GM18499 (cell line): Measurements from ENCODE around the gene NXN.
"Not testable (repeated sequence)": the region's sequence is repeated elsewhere in the genome, so short reads cannot be mapped to it uniquely, and the experiment has no call there.

Experiments
- ATAC-seq: cut with Tn5 transposase; IDR thresholded peaks from one replicate; pipeline ENCODE4 v1.9.1; 2021; ENCODE audit warnings: moderate number of reproducible peaks; ENCODE audit not compliant: insufficient read depth, unreplicated experiment

Gene NXN

GRCh38 chr17:869567-870525, 109.7 kb downstream of the NXN start:
- ATAC-seq: no peak

GRCh38 chr17:869086-869485, 110.5 kb downstream of the NXN start:
- no peak for ATAC-seq

GRCh38 chr17:867896-868489, 111.6 kb downstream of the NXN start:
- ATAC-seq: no peak

GRCh38 chr17:867238-867637, 112.3 kb downstream of the NXN start:
- not testable (repeated sequence) for ATAC-seq

- no peak for ATAC-seq
Measured at GRCh38 chr17:866568-867103, 112.9 kb downstream of the NXN start.

- ATAC-seq: no peak
Measured at GRCh38 chr17:864315-864714, 115.3 kb downstream of the NXN start.

- no peak for ATAC-seq
Measured at GRCh38 chr17:863880-864279, 115.7 kb downstream of the NXN start.

GRCh38 chr17:862582-862981, 117.0 kb downstream of the NXN start:
- no peak for ATAC-seq

- no peak for ATAC-seq
Measured at GRCh38 chr17:861364-861763, 118.2 kb downstream of the NXN start.

- ATAC-seq: no peak
Measured at GRCh38 chr17:860805-861204, 118.8 kb downstream of the NXN start.

- ATAC-seq: no peak
Measured at GRCh38 chr17:859824-860195, 119.8 kb downstream of the NXN start.

- ATAC-seq: no peak
Measured at GRCh38 chr17:859061-859823, 120.3 kb downstream of the NXN start.

- no peak for ATAC-seq
Measured at GRCh38 chr17:856149-856548, 123.4 kb downstream of the NXN start.

- ATAC-seq: no peak
Measured at GRCh38 chr17:855569-855968, 124.0 kb downstream of the NXN start.

- ATAC-seq: not testable (repeated sequence)
Measured at GRCh38 chr17:852850-853249, 126.7 kb downstream of the NXN start.

GRCh38 chr17:852349-852748, 127.2 kb downstream of the NXN start:
- no peak for ATAC-seq

- no peak for ATAC-seq
Measured at GRCh38 chr17:851924-852323, 127.7 kb downstream of the NXN start.

GRCh38 chr17:850851-851763, 128.5 kb downstream of the NXN start:
- ATAC-seq: no peak

- ATAC-seq: no peak
Measured at GRCh38 chr17:850086-850850, 129.3 kb downstream of the NXN start.
